Heart left ventricle (tissue), 16 donors: ENCODE data around the gene ALDOB. TPM values are rescaled to one million over a fixed set of nuclear protein-coding genes. Genes with fewer than 3 reads are reported as not detected.
A peak's percentile ranks its signal among the peaks of the same experiment; 100 is the strongest.

ENCODE experiments used
- ATAC-seq, 4 donors: fragments of 200-7000 bp; cut with Tn5 transposase; one replicate each; pipeline ENCODE4 v1.9.1; 2020 to 2022; ENCODE audit warnings: moderate library complexity in 4 of 4, mild to moderate bottlenecking in 3 of 4, moderate number of reproducible peaks in 1 of 4
- DNase-seq, 5 donors: peaks; one replicate each; pipeline ENCODE4 v3.0.0-alpha.2; 2020
- H3K27ac ChIP-seq, 12 donors: fragments of 200-600 bp; sonication (generic) in 4 of 12; one replicate each; pipeline versions ENCODE4 v1.5.0 to v1.8.0; 2016 to 2022; ENCODE audit warnings: mild to moderate bottlenecking in 2 of 12
- H3K27me3 ChIP-seq, 9 donors: fragments of 200-600 bp; sonication (generic) in 2 of 9; one replicate each; pipeline versions ENCODE4 v1.5.1 to v1.8.0; 2016 to 2022; ENCODE audit warnings: mild to moderate bottlenecking in 3 of 9
- H3K36me3 ChIP-seq, 9 donors: fragments of 200-600 bp; sonication (generic) in 2 of 9; one replicate each; pipeline versions ENCODE4 v1.5.0 to v1.8.0; 2018 to 2022; ENCODE audit warnings: mild to moderate bottlenecking in 2 of 9
- H3K4me1 ChIP-seq, 12 donors: fragments of 200-600 bp; sonication (generic) in 4 of 12; one replicate each; pipeline versions ENCODE4 v1.5.0 to v1.8.0; 2016 to 2022; ENCODE audit warnings: mild to moderate bottlenecking in 3 of 12
- H3K4me3 ChIP-seq, 12 donors: fragments of 200-600 bp; sonication (generic) in 4 of 12; one replicate each; pipeline versions ENCODE4 v1.5.0 to v1.8.0; 2017 to 2022; ENCODE audit warnings: mild to moderate bottlenecking in 9 of 12, moderate library complexity in 4 of 12
- H3K9me3 ChIP-seq, 12 donors: fragments of 200-600 bp; sonication (generic) in 4 of 12; one replicate each; pipeline versions ENCODE4 v1.5.0 to v1.8.0; 2016 to 2022; ENCODE audit warnings: mild to moderate bottlenecking in 1 of 12
- CTCF ChIP-seq, 12 donors: fragments of 200-600 bp; sonication (generic) in 4 of 12; IDR thresholded peaks; one replicate each; pipeline versions ENCODE4 v1.5.0 to v1.8.0; 2018 to 2022; ENCODE audit warnings: antibody characterized with exemption in 12 of 12, mild to moderate bottlenecking in 5 of 12
- POLR2A ChIP-seq, 2 donors: fragments of 450-650 bp; IDR thresholded peaks; one replicate each; pipeline ENCODE4 v1.6.1; 2017; ENCODE audit warnings: antibody characterized with exemption in 2 of 2, mild to moderate bottlenecking in 2 of 2, moderate library complexity in 2 of 2
- WGBS, 4 donors: extraction: QIAGEN DNeasy Blood & Tissue Kit in 2 of 4; methylation state at CpG; one replicate each; pipeline versions ENCODE4 v1.1.5 to v1.1.7; 2013 to 2018; 5-methylcytosine and 5-hydroxymethylcytosine counted together
- intact Hi-C, 10 donors: fragments of 100-400 bp; cut with DNase I; formaldehyde crosslinking; loops; one replicate each; pipeline versions ENCODE4 v1.11.1 to v1.14.2; 2022
- polyA plus RNA-seq, 2 donors: library from polyadenylated mRNA; stranded (reverse); fragments of 200-250 nt; gene quantifications; one replicate each; pipeline ENCODE4 v1.2.3, GENCODE V29; 2013
- total RNA-seq, 9 donors: library from RNA; depleted of rRNA in 2 of 9; stranded (reverse); fragments of >200 nt in 2 of 9; fragmentation: NEBNext Ultra II Directional in 3 of 9; extraction: Animal tissue kit (Norgen Biotek cat#: 25700) in 3 of 9; gene quantifications; one replicate each; pipeline versions ENCODE4 v1.1.0 to v1.2.4, GENCODE V29; 2016 to 2023
- donor health status: ischemic (EF 13 %, LVEDD 7.1; RV severe dilation, severe dysfunction).
- donor health status: healthy with polysubstance abuse.
- donor health status: DM: no; HTN: yes; CAD: no.
- donor health status: DM: no; HTN: no; CAD: no.
- donor health status: ischemic (EF 25% LVEDD 6.9; RV normal size, moderate dysfunction).
- donor health status: ischemic (EF 25% LVEDD 5.7; RV mildly dilated, moderate dysfunction).
- donor health status: healthy.
- donor health status: DM: yes; HTN: yes; CAD: no.
- donor health status: ischemic (EF 35%, LVEDD 5.7; RV mildly dilated, moderate dysfunction).
- donor health status: nonischemic (EF 11% LVEDD 7.7; RV severe dilation, severe dysfunction).
- donor health status: DM: yes; HTN: yes; CAD: no.
- donor health status: PGD.
- donor health status: ischemic (EF 29% LVEDD 5.4; RV normal size, mild dysfunction).
- donor health status: nonischemic (EF 23%, LVEDD 6.1; RV moderate dilation, normal function).

ALDOB gene
- total and polyA plus RNA-seq, 11 donors, result 0.15 to 1.8 (median 0.46) TPM; not detected in 3

- TF ChIP-seq POLR2A (IDR thresholded peaks at IDR 0.05) (no peak), CTCF (IDR thresholded peaks at IDR 0.05) (no peak)
- intact Hi-C loops, result no loop called here
- Histone ChIP-seq H3K27ac (no peak overlapping the region), H3K4me1 (peaks cover 0 to 3% (median 0%) of the 10 kb centered on the region in 12 donors), H3K4me3 (no peak overlapping the region), H3K27me3 (no peaks in the 10 kb centered on the region), H3K36me3 (peaks cover 0 to 11% (median 0%) of the 10 kb centered on the region in 9 donors), H3K9me3 (no peaks in the 10 kb centered on the region)
- WGBS, 4 donors, result 72 to 82% (median 75%) methylated on average over 2 of the region's 2 CpGs
- no peak for ATAC-seq
- no peak for DNase-seq
These were observed 31.3 kb upstream of the ALDOB start for GRCh38 chr9:101466863-101467262.

GRCh38 chr9:101465326-101465915 lies 29.8 kb upstream of the ALDOB start:
- Histone ChIP-seq H3K27ac (no peak overlapping the region), H3K4me3 (no peak overlapping the region), H3K27me3 (no peaks in the 10 kb centered on the region), H3K4me1 (peaks cover 0 to 3% (median 0%) of the 10 kb centered on the region in 12 donors), H3K9me3 (no peaks in the 10 kb centered on the region), H3K36me3 (no peaks in the 10 kb centered on the region)
- ATAC-seq (peak in 3 of 4 donors; percentile 83 to 89 (median 85)), DNase-seq (peak in 4 of 5 donors; percentile 22 to 47 (median 30))
- intact Hi-C loops, result no loop called here
- WGBS, 4 donors, result 25 to 37% (median 29%) methylated on average over 6 of the region's 6 CpGs
- TF ChIP-seq CTCF (IDR thresholded peaks at IDR 0.05), result peak; percentile 19 to 64 (median 44)
- no peak for TF ChIP-seq POLR2A (IDR thresholded peaks at IDR 0.05)

- ATAC-seq, result no peak
- H3K27me3 ChIP-seq, result no peaks in the 10 kb centered on the region
- no peak for DNase-seq
- H3K9me3 ChIP-seq, result no peaks in the 10 kb centered on the region
- WGBS, 4 donors, result 92 to 94% (median 93%) methylated on average over 2 of the region's 2 CpGs
- no peak overlapping the region for H3K4me3 ChIP-seq
- no peak for TF ChIP-seq CTCF (IDR thresholded peaks at IDR 0.05)
- TF ChIP-seq POLR2A (IDR thresholded peaks at IDR 0.05), result no peak
- no peak overlapping the region for H3K27ac ChIP-seq
- no peaks in the 10 kb centered on the region for H3K36me3 ChIP-seq
- peaks cover 0 to 3% (median 0%) of the 10 kb centered on the region in 12 donors for H3K4me1 ChIP-seq
- intact Hi-C loops, result no loop called here
These were observed 27.8 kb upstream of the ALDOB start for GRCh38 chr9:101463397-101463796.

GRCh38 chr9:101462558-101462957 lies 27.0 kb upstream of the ALDOB start:
- TF ChIP-seq CTCF (IDR thresholded peaks at IDR 0.05), result no peak
- TF ChIP-seq POLR2A (IDR thresholded peaks at IDR 0.05), result no peak
- intact Hi-C loops, result no loop called here
- Histone ChIP-seq H3K27me3 (no peaks in the 10 kb centered on the region), H3K4me1 (peaks cover 0 to 2% (median 0%) of the 10 kb centered on the region in 12 donors), H3K36me3 (no peaks in the 10 kb centered on the region), H3K9me3 (no peaks in the 10 kb centered on the region), H3K27ac (no peak overlapping the region), H3K4me3 (no peak overlapping the region)
- WGBS, 4 donors, result 66 to 79% (median 67%) methylated on average over 5 of the region's 5 CpGs
- no peak for DNase-seq
- ATAC-seq, result no peak
